ENCODE results near the gene PKLR. TPM values are rescaled to one million over a fixed set of nuclear protein-coding genes. Genes with fewer than 3 reads are reported as not detected.
A peak's percentile ranks its signal among the peaks of the same experiment; 100 is the strongest.
"Not testable (repeated sequence)": the region's sequence is repeated elsewhere in the genome, so short reads cannot be mapped to it uniquely, and the experiment has no call there.

PKLR gene
- total and polyA plus RNA-seq, 5 donors, result not detected

DNA sequence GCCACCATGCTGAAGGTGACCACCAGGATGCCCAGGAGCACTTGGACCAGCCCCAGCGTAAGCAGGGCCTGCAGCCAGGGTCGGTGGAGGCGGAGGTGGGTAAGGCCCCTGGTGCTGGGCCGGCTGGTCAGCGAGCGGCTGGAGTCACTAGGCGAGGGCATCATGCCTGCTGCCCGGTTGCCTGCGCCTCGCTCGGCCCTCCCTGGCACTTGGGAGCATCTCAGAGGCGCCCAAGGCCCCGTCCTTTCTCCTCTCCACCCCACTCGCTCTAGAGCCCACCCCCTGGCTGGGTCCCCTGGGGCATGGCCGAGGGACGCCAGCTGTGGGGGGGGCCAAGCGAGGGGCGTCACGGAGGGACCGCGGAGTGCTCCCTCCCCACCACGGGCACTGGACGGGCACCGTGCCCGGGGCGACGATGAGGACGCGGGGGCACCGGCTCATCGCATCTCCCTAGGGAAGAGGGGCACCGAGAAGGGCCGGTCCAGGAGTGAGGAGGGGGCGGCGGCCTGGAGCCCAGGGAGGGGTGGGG is 46.5 kb downstream of the PKLR start:
- intact Hi-C loops (cut with DNase I), result loop anchor here in 3 of 4 donors (5.0 to 10.0 kb wide), 3 partner anchors 68 to 340 kb away; partner anchors contain the start of gene RUSC1 (in 3 of the 3)

DNA sequence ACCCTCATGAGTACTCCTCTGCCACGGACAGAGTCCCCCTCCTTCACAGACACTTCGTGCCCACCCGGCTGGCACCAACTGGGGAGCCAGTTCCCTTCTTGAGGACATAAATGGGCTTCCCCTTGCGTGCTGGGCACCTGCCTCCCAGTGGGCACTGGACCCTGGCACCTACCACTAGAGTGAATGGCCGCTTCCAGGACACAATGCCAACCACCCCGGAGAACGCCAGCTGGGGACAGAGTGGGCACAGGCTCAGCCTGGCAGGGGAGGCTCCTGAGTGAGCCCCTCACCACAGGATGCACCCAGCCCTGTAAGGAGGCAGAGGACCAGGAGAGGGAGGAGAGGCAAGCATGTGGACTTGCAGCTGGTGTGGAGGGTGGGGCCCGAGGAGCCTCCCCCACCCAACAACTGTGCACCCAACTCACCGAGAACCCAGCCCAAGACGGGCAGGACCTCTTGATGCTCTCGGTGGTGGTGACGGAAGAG is 47.0 kb downstream of the PKLR start:
- Histone ChIP-seq H3K4me3 (ENCODE audit: low read length) (peak overlapping the region; percentile 67), H3K4me1 (ENCODE audit: control insufficient read depth, insufficient read depth, low read length) (peaks cover 9% of the 10 kb centered on the region), H3K27ac (ENCODE audit: low read length) (peak overlapping the region; percentile 82), H3K27me3 (ENCODE audit: control insufficient read depth, insufficient read depth) (no peaks in the 10 kb centered on the region), H3K9me3 (ENCODE audit: control insufficient read depth, low read length) (no peaks in the 10 kb centered on the region)
- WGBS, result 31% methylated on average over 12 of the region's 12 CpGs
- ATAC-seq (peak in 1 of 2 donors; percentile 0), DNase-seq (peak in 2 of 3 donors; percentile 55 to 57)
- intact Hi-C loops (cut with DNase I), result loop anchor here in 2 of 4 donors (5.0 to 10.0 kb wide), 3 partner anchors 68 to 341 kb away; partner anchors contain the start of gene RUSC1 (in 2 of the 2)

More for the DNA sequence above, 46.5 kb downstream of the PKLR start:
- H3K27me3 ChIP-seq (ENCODE audit: control insufficient read depth, insufficient read depth), result no peaks in the 10 kb centered on the region
- DNase-seq, result peak in 2 of 3 donors; percentile 59 to 83
- H3K27ac ChIP-seq (ENCODE audit: low read length), result peak overlapping the region; percentile 82
- H3K4me1 ChIP-seq (ENCODE audit: control insufficient read depth, insufficient read depth, low read length), result peaks cover 9% of the 10 kb centered on the region
- H3K4me3 ChIP-seq (ENCODE audit: low read length), result peak overlapping the region; percentile 67
- WGBS, result 1% methylated on average over 35 of the region's 35 CpGs
- ATAC-seq, result peak; percentile 14 to 26
- no peaks in the 10 kb centered on the region for H3K9me3 ChIP-seq (ENCODE audit: control insufficient read depth, low read length)

DNA sequence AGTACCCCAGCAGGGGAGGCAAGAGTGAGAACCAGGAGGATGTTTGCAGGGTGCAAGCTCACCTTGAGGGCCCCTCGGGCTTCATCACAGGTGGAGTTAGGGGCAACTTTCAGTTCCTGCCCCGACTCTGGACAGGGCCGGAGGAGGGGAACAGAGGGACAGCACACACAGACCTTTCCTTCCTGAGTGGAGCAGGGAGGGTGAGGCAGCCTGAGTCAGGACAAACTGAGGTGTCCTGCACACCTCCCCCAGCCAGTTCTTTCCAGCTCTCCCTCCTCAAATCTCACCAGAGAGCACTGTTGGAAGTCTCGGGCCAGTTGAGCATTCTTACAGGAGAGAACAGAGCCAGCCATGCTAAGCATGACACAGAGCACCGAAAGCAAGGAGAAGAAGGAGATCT is 47.4 kb downstream of the PKLR start:
- WGBS, result 60% methylated on average over 5 of the region's 5 CpGs
- H3K4me1 ChIP-seq (ENCODE audit: control insufficient read depth, insufficient read depth, low read length), result peaks cover 9% of the 10 kb centered on the region
- ATAC-seq (no peak), DNase-seq (no peak)
- H3K27me3 ChIP-seq (ENCODE audit: control insufficient read depth, insufficient read depth), result no peaks in the 10 kb centered on the region
- H3K4me3 ChIP-seq (ENCODE audit: low read length), result no peak overlapping the region
- H3K27ac ChIP-seq (ENCODE audit: low read length), result no peak overlapping the region
- no peaks in the 10 kb centered on the region for H3K9me3 ChIP-seq (ENCODE audit: control insufficient read depth, low read length)
- intact Hi-C loops (cut with DNase I), result loop anchor here in 2 of 4 donors (5.0 to 10.0 kb wide), 3 partner anchors 69 to 341 kb away; partner anchors contain the start of gene RUSC1 (in 2 of the 2)

DNA sequence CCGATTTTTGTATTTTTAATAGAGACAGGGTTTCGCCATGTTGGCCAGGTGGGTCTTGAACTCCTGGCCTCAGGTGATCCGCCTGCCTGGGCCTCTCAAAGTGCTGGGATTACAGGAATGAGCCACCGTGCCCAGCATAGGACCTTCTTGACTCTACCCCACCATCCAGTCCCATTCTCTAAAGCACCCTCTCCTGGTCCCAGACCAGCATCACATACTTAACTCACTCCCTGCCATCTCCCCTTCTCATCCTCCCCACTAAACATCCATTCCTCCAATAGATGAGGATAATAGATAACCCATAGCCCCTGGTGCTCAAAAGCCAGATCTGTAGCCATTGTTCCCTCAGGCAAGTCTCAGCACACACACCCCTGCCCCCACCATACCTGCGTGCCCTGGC is 48.0 kb downstream of the PKLR start:
- no peak overlapping the region for H3K4me3 ChIP-seq (ENCODE audit: low read length)
- H3K4me1 ChIP-seq (ENCODE audit: control insufficient read depth, insufficient read depth, low read length), result peaks cover 9% of the 10 kb centered on the region
- intact Hi-C loops (cut with DNase I), result loop anchor here in 2 of 4 donors (5.0 to 10.0 kb wide), 3 partner anchors 69 to 342 kb away; partner anchors contain the start of gene RUSC1 (in 2 of the 2)
- H3K9me3 ChIP-seq (ENCODE audit: control insufficient read depth, low read length), result no peaks in the 10 kb centered on the region
- DNase-seq (no peak), ATAC-seq (no peak)
- no peaks in the 10 kb centered on the region for H3K27me3 ChIP-seq (ENCODE audit: control insufficient read depth, insufficient read depth)
- WGBS, result 80% methylated on average over 5 of the region's 5 CpGs
- H3K27ac ChIP-seq (ENCODE audit: low read length), result no peak overlapping the region

DNA sequence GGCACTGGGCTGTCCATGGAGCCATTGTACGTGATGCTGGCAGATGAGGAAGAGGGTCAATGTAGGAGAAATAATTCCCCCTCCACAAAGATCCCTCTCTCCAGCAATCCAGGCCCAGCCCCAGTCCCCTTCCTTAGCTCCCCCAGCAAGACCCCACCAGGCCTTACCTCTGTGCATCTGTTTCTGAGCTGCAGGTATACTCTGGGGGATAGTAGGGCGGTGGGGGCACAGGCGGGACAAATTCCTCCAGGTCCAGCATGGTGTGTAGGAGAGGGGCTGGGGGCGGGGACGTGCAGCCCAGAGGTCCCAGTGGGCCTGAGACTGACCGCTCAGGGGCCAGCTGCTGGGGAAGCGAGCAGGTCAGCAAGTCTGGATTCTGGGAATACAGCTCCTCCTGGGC is 49.7 kb downstream of the PKLR start:
- Histone ChIP-seq H3K4me3 (ENCODE audit: low read length) (no peak overlapping the region), H3K4me1 (ENCODE audit: control insufficient read depth, insufficient read depth, low read length) (peaks cover 9% of the 10 kb centered on the region), H3K27me3 (ENCODE audit: control insufficient read depth, insufficient read depth) (no peaks in the 10 kb centered on the region), H3K27ac (ENCODE audit: low read length) (no peak overlapping the region), H3K9me3 (ENCODE audit: control insufficient read depth, low read length) (no peaks in the 10 kb centered on the region)
- no peak for DNase-seq
- intact Hi-C loops (cut with DNase I), result loop anchor here in 2 of 4 donors (5.0 to 10.0 kb wide), 3 partner anchors 71 to 343 kb away; partner anchors contain the start of gene RUSC1 (in 2 of the 2)
- no peak for ATAC-seq
- WGBS, result 74% methylated on average over 7 of the region's 7 CpGs

DNA sequence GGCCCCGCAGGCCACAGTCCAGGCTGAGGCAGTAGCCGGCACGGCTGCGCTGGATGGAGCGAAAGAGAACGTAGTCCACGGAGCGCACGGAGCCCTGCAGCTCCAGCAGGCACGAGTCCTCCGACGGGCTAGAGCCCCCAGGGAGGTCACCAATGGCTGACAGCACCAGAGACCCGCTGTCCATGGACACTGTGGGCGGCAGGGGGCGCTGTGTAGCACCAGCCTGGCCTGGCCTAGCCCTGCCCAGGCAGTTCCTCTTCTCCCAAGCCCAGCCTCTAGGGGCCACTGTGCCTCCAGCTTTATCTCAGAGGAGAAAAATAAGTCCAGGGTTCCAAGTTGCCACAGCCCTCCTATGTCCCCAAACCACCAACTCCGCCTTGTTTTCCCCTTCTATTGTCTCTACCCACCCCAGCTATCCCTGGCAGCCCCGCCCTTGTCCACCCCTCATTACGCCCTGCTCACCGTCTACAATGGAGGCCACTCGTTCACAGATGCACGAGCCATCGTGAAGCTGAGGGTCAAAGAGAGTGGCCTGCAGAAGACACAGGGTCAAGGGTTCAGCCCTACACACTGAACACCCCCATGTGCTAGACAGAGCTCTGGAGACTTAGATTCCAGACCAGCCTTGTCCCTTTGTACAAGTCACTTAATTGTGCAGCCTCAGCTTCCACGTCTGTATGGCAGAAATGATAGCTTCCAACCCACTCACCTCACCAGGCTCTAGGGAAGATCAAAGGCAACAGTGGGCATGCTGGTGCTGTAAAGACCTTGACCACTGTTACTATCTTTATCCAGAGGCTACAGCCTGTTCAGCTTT is 50.4 kb downstream of the PKLR start:
- peak; percentile 78 to 81 for ATAC-seq
- H3K9me3 ChIP-seq (ENCODE audit: control insufficient read depth, low read length), result no peaks in the 10 kb centered on the region
- no peak overlapping the region for H3K4me3 ChIP-seq (ENCODE audit: low read length)
- no peak overlapping the region for H3K27ac ChIP-seq (ENCODE audit: low read length)
- peaks cover 9% of the 10 kb centered on the region for H3K4me1 ChIP-seq (ENCODE audit: control insufficient read depth, insufficient read depth, low read length)
- intact Hi-C loops (cut with DNase I), result loop anchor here in 2 of 4 donors (5.0 to 10.0 kb wide), 3 partner anchors 71 to 344 kb away; partner anchors contain the start of gene RUSC1 (in 2 of the 2)
- WGBS, result 14% methylated on average over 23 of the region's 23 CpGs
- H3K27me3 ChIP-seq (ENCODE audit: control insufficient read depth, insufficient read depth), result no peaks in the 10 kb centered on the region
- peak; percentile 93 to 97 (median 97) for DNase-seq

DNA sequence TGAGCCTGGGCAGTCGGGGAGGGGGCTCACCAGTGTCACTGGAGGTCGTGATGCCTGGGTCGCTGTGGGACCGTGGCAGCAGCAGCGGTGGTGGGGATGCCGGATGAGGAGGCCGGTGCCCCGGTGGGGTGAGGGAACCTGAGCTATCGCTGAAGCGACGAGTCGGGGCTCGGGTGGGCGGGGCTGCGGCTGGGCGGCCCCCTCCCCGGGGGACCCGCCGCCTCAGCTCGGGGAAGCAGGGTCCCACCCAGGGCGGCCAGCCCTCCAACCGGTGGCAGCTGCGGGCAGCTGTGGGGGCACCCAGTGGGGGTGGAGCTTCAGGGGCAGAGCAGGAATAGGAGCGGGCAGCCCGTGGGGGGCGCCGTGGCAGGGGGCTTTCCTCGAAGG is 51.0 kb downstream of the PKLR start:
- Histone ChIP-seq H3K27ac (ENCODE audit: low read length) (no peak overlapping the region), H3K4me3 (ENCODE audit: low read length) (no peak overlapping the region)
- WGBS, result 27% methylated on average over 28 of the region's 28 CpGs

DNA sequence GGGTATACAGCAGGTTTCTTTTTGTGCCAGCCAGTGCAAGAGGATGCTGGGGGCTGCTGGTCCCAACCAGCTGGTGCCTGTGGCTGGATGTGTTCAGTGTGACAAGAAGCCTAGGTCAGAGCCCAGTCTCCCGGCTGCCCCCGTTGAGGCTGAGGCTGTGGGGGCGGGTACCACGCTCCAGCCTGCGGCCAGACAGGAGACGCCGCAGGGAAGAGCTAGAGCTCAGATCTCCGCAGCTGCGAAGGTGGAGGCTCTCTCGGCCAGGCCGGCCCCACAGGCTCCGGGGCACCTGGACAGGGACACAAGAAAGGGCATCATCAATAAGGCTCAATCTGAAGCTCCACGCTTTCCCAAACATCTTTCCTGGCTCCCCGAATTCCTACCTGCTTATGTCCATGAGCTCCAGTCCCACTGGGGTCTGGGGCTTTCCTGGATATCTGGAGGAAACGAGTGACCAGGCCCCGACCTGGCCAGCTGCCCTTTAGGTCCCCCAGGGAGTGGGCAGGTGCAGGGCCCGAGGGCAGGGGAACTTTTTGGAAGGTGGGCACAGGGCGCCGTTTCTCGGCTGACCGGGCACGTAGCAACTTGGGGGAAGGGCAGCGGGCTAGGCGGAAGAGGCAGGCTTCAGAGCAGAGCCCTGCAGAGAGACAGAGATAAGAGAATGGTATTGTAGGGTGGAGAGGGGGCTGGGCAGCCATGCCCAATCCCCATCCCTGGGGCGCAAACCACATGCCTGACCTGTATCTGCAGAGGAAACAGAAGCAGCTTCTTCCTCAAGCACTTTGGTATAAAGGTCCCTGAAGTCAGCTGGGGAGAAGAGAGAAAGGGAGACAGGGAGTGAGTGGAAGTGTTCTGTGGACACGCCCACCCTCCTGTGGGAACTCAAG is 53.3 kb downstream of the PKLR start:
- WGBS, result 80% methylated on average over 26 of the region's 26 CpGs
- no peak overlapping the region for H3K4me3 ChIP-seq (ENCODE audit: low read length)
- no peak for ATAC-seq
- H3K4me1 ChIP-seq (ENCODE audit: control insufficient read depth, insufficient read depth, low read length), result peaks cover 4% of the 10 kb centered on the region
- intact Hi-C loops (cut with DNase I), result no loop called here
- peak in 1 of 3 donors; percentile 68 for DNase-seq
- H3K27me3 ChIP-seq (ENCODE audit: control insufficient read depth, insufficient read depth), result no peaks in the 10 kb centered on the region
- no peaks in the 10 kb centered on the region for H3K9me3 ChIP-seq (ENCODE audit: control insufficient read depth, low read length)
- H3K27ac ChIP-seq (ENCODE audit: low read length), result no peak overlapping the region

More for the DNA sequence above, 51.0 kb downstream of the PKLR start:
- Histone ChIP-seq H3K9me3 (ENCODE audit: control insufficient read depth, low read length) (no peaks in the 10 kb centered on the region), H3K4me1 (ENCODE audit: control insufficient read depth, insufficient read depth, low read length) (peaks cover 9% of the 10 kb centered on the region), H3K27me3 (ENCODE audit: control insufficient read depth, insufficient read depth) (no peaks in the 10 kb centered on the region)
- peak in 1 of 3 donors; percentile 58 for DNase-seq
- intact Hi-C loops (cut with DNase I), result loop anchor here in 2 of 4 donors (5.0 to 10.0 kb wide), 3 partner anchors 72 to 345 kb away; partner anchors contain the start of gene RUSC1 (in 2 of the 2)
- peak; percentile 0 to 1 for ATAC-seq

DNA sequence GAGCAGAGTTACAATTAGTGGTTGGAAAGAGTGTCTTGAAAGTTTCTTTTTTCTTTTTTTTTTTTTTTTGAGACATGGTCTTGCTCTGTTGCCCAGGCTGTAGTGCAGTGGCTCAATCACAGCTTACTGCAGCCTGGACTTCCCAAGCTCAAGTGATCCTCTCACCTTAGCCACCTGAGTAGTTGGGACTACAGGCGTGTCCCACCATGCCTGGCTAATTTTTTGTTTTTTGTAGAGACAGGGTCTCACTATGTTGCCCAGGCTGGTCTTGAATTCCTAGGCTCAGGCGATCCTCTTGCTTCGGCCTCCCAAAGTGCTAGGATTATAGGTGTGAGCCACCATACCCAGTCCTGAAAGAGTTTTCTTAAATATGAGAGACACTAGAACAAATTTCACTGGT is 54.4 kb downstream of the PKLR start:
- 96% methylated on average over 3 of the region's 3 CpGs for WGBS
- intact Hi-C loops (cut with DNase I), result not testable (repeated sequence)

DNA sequence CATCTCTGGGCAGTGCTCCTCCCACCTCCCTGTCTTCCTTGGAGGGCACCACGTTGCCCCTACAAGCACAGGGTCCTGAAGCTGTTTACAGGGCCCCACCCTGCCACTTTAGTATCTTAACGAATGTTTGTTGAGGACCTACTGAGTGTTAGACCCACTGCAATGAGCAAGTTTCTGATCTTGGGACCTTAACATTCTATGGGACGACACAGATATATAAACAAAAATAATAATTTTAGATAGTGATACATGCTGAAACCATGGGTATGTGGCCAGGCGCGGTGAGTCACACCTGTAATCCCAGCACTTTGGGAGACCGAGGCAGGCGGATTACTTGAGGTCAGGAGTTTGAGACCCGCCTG is 56.1 kb downstream of the PKLR start:
- DNase-seq (no peak), ATAC-seq (no peak)
- no peaks in the 10 kb centered on the region for H3K27me3 ChIP-seq (ENCODE audit: control insufficient read depth, insufficient read depth)
- H3K4me1 ChIP-seq (ENCODE audit: control insufficient read depth, insufficient read depth, low read length), result peaks cover 3% of the 10 kb centered on the region
- peak overlapping the region; percentile 46 for H3K4me3 ChIP-seq (ENCODE audit: low read length)
- intact Hi-C loops (cut with DNase I), result no loop called here
- peak overlapping the region; percentile 69 for H3K27ac ChIP-seq (ENCODE audit: low read length)
- H3K9me3 ChIP-seq (ENCODE audit: control insufficient read depth, low read length), result no peaks in the 10 kb centered on the region
- 67% methylated on average over 8 of the region's 8 CpGs for WGBS

More for the DNA sequence above, 54.4 kb downstream of the PKLR start:
- not testable (repeated sequence) for H3K4me1 ChIP-seq (ENCODE audit: control insufficient read depth, insufficient read depth, low read length); H3K27ac ChIP-seq (ENCODE audit: low read length); DNase-seq; H3K9me3 ChIP-seq (ENCODE audit: control insufficient read depth, low read length); H3K4me3 ChIP-seq (ENCODE audit: low read length); H3K27me3 ChIP-seq (ENCODE audit: control insufficient read depth, insufficient read depth); ATAC-seq

Measured in right cardiac atrium (tissue), 5 donors.